ENCODE measurements around the gene HCN3.

DNA sequence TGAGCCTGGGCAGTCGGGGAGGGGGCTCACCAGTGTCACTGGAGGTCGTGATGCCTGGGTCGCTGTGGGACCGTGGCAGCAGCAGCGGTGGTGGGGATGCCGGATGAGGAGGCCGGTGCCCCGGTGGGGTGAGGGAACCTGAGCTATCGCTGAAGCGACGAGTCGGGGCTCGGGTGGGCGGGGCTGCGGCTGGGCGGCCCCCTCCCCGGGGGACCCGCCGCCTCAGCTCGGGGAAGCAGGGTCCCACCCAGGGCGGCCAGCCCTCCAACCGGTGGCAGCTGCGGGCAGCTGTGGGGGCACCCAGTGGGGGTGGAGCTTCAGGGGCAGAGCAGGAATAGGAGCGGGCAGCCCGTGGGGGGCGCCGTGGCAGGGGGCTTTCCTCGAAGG, 27.0 kb upstream of the HCN3 start:
- TF ChIP-seq, protein P1, sequence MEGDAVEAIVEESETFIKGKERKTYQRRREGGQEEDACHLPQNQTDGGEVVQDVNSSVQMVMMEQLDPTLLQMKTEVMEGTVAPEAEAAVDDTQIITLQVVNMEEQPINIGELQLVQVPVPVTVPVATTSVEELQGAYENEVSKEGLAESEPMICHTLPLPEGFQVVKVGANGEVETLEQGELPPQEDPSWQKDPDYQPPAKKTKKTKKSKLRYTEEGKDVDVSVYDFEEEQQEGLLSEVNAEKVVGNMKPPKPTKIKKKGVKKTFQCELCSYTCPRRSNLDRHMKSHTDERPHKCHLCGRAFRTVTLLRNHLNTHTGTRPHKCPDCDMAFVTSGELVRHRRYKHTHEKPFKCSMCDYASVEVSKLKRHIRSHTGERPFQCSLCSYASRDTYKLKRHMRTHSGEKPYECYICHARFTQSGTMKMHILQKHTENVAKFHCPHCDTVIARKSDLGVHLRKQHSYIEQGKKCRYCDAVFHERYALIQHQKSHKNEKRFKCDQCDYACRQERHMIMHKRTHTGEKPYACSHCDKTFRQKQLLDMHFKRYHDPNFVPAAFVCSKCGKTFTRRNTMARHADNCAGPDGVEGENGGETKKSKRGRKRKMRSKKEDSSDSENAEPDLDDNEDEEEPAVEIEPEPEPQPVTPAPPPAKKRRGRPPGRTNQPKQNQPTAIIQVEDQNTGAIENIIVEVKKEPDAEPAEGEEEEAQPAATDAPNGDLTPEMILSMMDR (conservative IDR thresholded peaks at IDR 0.05): no peak
- TF ChIP-seq EZH2 (IDR thresholded peaks at IDR 0.05; ENCODE audit: low read depth): no peak

Data from PC-9 (cell line).